IMR-90 (cell line): ENCODE results near the gene RAB33B.
"Not testable (repeated sequence)": the region's sequence is repeated elsewhere in the genome, so short reads cannot be mapped to it uniquely, and the experiment has no call there.

Experiments used
- CEBPB ChIP-seq: IDR thresholded peaks from 2 replicates; pipeline ENCODE4 v1.6.1; 2012; ENCODE audit warnings: low read depth, low read length, improper control_type of control experiment
- ELK1 ChIP-seq: fragments of 150-350 bp; IDR thresholded peaks from 2 replicates; pipeline ENCODE4 v1.6.1; 2016; ENCODE audit warnings: low read depth, mild to moderate bottlenecking, low read length, moderate library complexity, borderline replicate concordance
- MAFK ChIP-seq: IDR thresholded peaks from 2 replicates; pipeline ENCODE4 v1.6.1; 2012; ENCODE audit warnings: low read depth, low read length, improper control_type of control experiment
- MAZ ChIP-seq: IDR thresholded peaks from 2 replicates; pipeline ENCODE4 v1.6.1; 2012; ENCODE audit warnings: low read depth, mild to moderate bottlenecking, low read length, improper control_type of control experiment, moderate library complexity, borderline replicate concordance
- MXI1 ChIP-seq: IDR thresholded peaks from 2 replicates; pipeline ENCODE4 v1.6.1; 2012; ENCODE audit warnings: low read depth, mild to moderate bottlenecking, low read length, moderate library complexity, borderline replicate concordance
- NFE2L2 ChIP-seq: fragments of 150-350 bp; IDR thresholded peaks from 2 replicates; pipeline ENCODE4 v1.6.1; 2016; ENCODE audit warnings: low read depth, mild to moderate bottlenecking, low read length
- POLR2A ChIP-seq: IDR thresholded peaks from 2 replicates; pipeline ENCODE4 v1.6.1; 2012; ENCODE audit warnings: mild to moderate bottlenecking, low read depth, low read length
- RAD21 ChIP-seq: IDR thresholded peaks from 2 replicates; pipeline ENCODE4 v1.6.1; 2012; ENCODE audit warnings: low read length, improper control_type of control experiment
- RCOR1 ChIP-seq: IDR thresholded peaks from 2 replicates; pipeline ENCODE4 v1.6.1; 2012; ENCODE audit warnings: mild to moderate bottlenecking, low read length, improper control_type of control experiment; ENCODE audit not compliant: insufficient replicate concordance
- SMC3 ChIP-seq: fragments of 150-350 bp; IDR thresholded peaks from 2 replicates; pipeline ENCODE4 v1.6.1; 2016; ENCODE audit warnings: low read depth, mild to moderate bottlenecking, antibody characterized with exemption, low read length, moderate library complexity
- USF2 ChIP-seq: fragments of 150-350 bp; IDR thresholded peaks from 2 replicates; pipeline ENCODE4 v1.6.1; 2017; ENCODE audit warnings: mild to moderate bottlenecking, antibody characterized with exemption, low read length, low read depth
- TF ChIP-seq, protein P1 (sequence below): conservative IDR thresholded peaks from 2 replicates; pipeline ENCODE4 v1.5.1; 2012; ENCODE audit warnings: mild to moderate bottlenecking, low read depth, low read length, improper control_type of control experiment

DNA sequence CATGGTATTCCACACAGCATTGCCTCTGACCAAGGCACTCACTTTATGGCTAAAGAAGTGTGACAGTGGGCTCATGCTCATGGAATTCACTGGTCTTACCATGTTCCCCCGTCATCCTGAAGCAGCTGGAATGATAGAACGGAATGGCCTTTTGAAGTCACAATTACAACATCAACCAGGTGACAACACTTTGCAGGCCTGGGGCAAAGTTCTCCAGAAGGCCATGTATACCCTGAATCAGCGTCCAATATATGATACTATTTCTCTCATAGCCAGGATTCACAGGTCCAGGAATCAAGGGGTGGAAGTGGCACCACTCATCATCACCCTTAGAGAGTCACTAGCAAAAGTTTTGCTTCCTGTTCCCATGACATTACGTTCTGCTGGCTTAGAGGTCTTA, 6.8 kb upstream of the RAB33B start:
- TF ChIP-seq POLR2A, RAD21, USF2, MXI1, CEBPB, SMC3, RCOR1, MAFK, NFE2L2, MAZ, ELK1: not testable (repeated sequence)
- TF ChIP-seq, protein P1, sequence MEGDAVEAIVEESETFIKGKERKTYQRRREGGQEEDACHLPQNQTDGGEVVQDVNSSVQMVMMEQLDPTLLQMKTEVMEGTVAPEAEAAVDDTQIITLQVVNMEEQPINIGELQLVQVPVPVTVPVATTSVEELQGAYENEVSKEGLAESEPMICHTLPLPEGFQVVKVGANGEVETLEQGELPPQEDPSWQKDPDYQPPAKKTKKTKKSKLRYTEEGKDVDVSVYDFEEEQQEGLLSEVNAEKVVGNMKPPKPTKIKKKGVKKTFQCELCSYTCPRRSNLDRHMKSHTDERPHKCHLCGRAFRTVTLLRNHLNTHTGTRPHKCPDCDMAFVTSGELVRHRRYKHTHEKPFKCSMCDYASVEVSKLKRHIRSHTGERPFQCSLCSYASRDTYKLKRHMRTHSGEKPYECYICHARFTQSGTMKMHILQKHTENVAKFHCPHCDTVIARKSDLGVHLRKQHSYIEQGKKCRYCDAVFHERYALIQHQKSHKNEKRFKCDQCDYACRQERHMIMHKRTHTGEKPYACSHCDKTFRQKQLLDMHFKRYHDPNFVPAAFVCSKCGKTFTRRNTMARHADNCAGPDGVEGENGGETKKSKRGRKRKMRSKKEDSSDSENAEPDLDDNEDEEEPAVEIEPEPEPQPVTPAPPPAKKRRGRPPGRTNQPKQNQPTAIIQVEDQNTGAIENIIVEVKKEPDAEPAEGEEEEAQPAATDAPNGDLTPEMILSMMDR = not testable (repeated sequence)
